BE2C (cell line): ENCODE results near the gene ZNF37A.

Experiments
- DNase-seq: peaks from one replicate; pipeline ENCODE4 v3.0.0-alpha.2; 2020
- H3K27me3 ChIP-seq: fragments of 250-450 bp; sonication (Bioruptor Pico); 2 replicates; pipeline ENCODE4 v1.5.1; 2020; ENCODE audit warnings: mild to moderate bottlenecking
- H3K36me3 ChIP-seq: fragments of 250-450 bp; sonication (Bioruptor Pico); 2 replicates; pipeline ENCODE4 v1.5.1; 2020; ENCODE audit warnings: mild to moderate bottlenecking
- H3K4me1 ChIP-seq: fragments of 250-450 bp; sonication (Bioruptor Pico); 2 replicates; pipeline ENCODE4 v1.5.1; 2020
- H3K4me3 ChIP-seq: 2 replicates; pipeline ENCODE4 v1.5.1; 2011; ENCODE audit warnings: low read depth, low read length
- H3K9me3 ChIP-seq: fragments of 250-450 bp; sonication (Bioruptor Pico); 2 replicates; pipeline ENCODE4 v1.5.1; 2020
- CTCF ChIP-seq: IDR thresholded peaks from 2 replicates; pipeline ENCODE4 v1.5.1; 2012; ENCODE audit warnings: mild to moderate bottlenecking, low read depth, low read length

Gene ZNF37A

DNA sequence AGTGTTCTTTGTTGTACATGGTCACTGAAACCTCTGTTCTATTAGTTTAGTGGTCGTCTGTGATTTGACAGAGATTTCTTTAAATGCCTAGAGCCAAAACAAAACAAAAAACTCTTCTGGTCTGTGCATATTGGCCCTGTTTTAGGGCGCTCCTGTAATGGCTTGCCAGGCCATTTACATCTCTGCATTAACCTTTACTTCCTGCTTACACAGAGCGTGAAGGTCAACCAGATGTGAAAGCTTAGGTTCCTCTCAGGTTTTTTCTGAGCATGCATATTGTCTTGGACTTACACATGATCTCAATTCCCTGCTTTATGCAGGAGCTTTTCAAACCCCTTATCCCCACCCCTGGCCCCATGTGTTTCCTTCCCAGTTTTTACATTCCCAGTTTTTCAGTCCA, 9.6 kb downstream of the ZNF37A start:
- DNase-seq: no peak
- no peak for TF ChIP-seq CTCF
- Histone ChIP-seq H3K4me3 (no peak overlapping the region), H3K27me3 (no peaks in the 10 kb centered on the region), H3K36me3 (peaks cover 13% of the 10 kb centered on the region), H3K9me3 (no peaks in the 10 kb centered on the region; the same call in 1 of the 2 replicates), H3K4me1 (no peaks in the 10 kb centered on the region)

DNA sequence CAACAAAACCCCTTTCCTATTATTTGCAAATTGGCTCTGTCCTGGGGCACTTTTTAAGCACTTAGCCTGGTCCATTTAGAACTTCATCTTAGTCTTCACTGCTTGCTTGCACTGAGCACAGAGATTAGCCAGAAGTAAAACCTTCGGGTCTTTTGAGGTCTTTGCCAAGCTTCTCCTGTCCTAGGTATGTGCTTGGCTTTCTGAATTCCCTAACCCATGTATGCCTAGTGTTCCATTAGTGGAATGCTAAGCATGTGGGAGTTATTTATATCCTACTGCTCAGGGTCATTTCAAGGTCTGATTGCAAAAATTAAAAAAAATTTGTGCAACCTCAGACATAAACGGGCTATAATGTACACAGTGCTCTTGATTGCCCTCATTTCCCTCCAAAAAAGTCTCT, 18.0 kb downstream of the ZNF37A start:
- H3K9me3 ChIP-seq: no peaks in the 10 kb centered on the region

GRCh38 chr10:38118072-38118807, 24.1 kb downstream of the ZNF37A start:
- no peak for DNase-seq
- no peak for TF ChIP-seq CTCF
- peaks cover 36% of the 10 kb centered on the region for H3K36me3 ChIP-seq
- H3K27me3 ChIP-seq: no peaks in the 10 kb centered on the region
- H3K4me1 ChIP-seq: no peaks in the 10 kb centered on the region
- H3K9me3 ChIP-seq: no peaks in the 10 kb centered on the region; the same call in 1 of the 2 replicates
- H3K4me3 ChIP-seq: no peak overlapping the region

More for the DNA sequence above, 18.0 kb downstream of the ZNF37A start:
- H3K27me3 ChIP-seq: no peaks in the 10 kb centered on the region
- H3K36me3 ChIP-seq: peaks cover 20% of the 10 kb centered on the region
- H3K4me1 ChIP-seq: no peaks in the 10 kb centered on the region
- no peak for DNase-seq
- no peak for TF ChIP-seq CTCF
- no peak overlapping the region for H3K4me3 ChIP-seq

DNA sequence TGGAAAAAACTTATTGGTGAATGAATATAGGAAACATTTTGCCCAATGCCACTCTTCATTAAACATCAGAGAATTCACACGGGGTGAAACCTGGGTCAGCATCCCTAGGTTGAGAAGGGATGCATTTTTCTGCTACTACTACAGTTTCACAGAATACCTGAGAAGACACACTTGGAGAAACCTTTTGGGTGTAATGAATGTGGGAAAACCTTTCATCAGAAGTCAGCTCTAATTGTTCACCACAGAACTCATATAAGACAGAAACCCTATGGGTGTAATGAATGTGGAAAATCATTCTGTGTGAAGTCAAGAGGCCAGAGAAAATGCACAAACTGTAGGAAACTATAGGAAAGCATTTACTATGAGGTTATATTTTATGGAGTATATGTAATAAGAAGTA, 24.9 kb downstream of the ZNF37A start:
- H3K36me3 ChIP-seq: peaks cover 36% of the 10 kb centered on the region
- no peak overlapping the region for H3K4me3 ChIP-seq
- peaks cover 1% of the 10 kb centered on the region; the same call in 1 of the 2 replicates for H3K9me3 ChIP-seq
- DNase-seq: no peak
- H3K4me1 ChIP-seq: no peaks in the 10 kb centered on the region
- no peak for TF ChIP-seq CTCF
- no peaks in the 10 kb centered on the region for H3K27me3 ChIP-seq

DNA sequence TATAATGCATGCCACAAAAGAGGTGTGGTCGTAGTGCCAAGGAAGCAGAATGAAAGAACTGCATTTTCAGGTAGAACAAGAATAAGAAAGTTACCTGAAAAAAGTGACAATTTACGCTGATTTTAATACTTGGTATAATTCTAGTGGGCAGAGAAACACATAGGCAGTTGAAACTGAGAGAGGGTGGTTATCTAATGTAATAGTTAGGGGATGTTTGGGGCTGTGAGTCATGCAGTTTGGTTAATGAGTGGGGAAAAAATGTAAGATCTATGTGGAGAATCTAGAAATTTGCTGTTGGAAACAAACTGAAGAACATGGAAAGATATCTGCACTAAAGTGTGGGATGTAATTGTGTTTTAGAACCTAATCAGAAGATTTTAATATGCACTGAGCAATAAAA, 33.7 kb downstream of the ZNF37A start:
- H3K9me3 ChIP-seq: 0 out of 2 replicates have a peak, but pooled peaks cover 3% of the 10 kb centered on the region
- TF ChIP-seq CTCF: no peak

GRCh38 chr10:38143587-38143986, 49.5 kb downstream of the ZNF37A start:
- H3K27me3 ChIP-seq: no peaks in the 10 kb centered on the region
- no peaks in the 10 kb centered on the region for H3K36me3 ChIP-seq
- no peaks in the 10 kb centered on the region for H3K9me3 ChIP-seq
- H3K4me3 ChIP-seq: no peak overlapping the region
- TF ChIP-seq CTCF: no peak
- no peaks in the 10 kb centered on the region for H3K4me1 ChIP-seq
- no peak for DNase-seq

More for the DNA sequence above, 33.7 kb downstream of the ZNF37A start:
- H3K4me3 ChIP-seq: no peak overlapping the region
- no peak for DNase-seq
- H3K4me1 ChIP-seq: no peaks in the 10 kb centered on the region
- no peaks in the 10 kb centered on the region for H3K27me3 ChIP-seq
- H3K36me3 ChIP-seq: no peaks in the 10 kb centered on the region
